GM10847 (cell line): ENCODE data around the gene TMCC1.

ENCODE experiments used
- POLR2A ChIP-seq: IDR thresholded peaks from 2 replicates; pipeline ENCODE4 v1.6.1; 2011; ENCODE audit not compliant: insufficient read length; ENCODE audit errors: extremely low read depth

TMCC1 gene

DNA sequence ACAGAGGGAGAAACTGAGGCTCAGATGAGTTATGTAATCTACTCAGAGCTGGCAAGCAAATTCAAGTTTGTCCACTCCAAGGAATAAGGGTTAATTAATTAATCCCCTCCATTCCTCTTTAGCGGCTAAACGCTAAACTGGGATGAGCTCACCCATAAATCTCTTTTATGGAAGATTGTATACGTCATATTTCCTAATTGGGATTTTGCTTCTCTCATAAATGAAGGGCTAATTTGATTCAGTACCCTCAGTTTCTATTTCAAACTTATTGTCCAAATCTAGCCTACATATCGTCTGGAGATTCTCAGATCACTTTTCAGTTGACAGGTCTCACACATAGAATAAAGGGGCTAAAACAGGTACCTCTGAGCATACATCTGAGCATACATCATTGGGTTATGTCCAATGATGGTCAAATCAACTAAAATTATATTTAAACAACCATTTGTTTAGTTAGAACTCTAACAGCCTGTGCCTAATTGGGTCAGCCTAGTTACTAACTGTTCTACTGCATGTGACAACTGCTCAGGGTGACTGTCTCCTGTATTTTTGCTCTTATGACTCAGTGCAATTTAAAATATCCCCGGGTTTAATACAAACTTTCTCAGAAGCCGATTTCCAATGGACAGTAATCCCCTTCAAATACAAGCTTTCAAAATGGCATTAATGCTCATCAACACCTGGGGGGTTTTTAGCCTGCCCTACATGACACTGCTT, 229.4 kb downstream of the TMCC1 start:
- no peak for TF ChIP-seq POLR2A

DNA sequence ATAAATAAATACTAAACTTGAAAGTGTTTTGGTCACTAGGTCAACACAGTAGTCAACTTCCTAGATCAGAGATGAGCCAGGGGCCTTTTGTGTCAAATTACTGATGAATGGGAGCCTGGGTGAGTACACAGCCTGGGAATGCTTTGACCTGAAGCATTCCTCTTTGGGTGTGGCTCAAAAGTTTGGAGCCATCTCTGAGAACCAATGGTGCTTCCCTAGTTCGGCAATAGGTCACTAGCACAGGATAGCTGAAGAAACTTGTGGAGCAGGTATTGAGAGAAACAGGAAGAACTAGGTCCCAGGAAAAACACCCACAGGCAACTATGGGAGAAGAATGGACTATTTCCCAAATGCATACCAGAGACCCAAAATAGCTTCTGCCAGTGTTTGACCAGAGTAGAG, 230.5 kb downstream of the TMCC1 start:
- TF ChIP-seq POLR2A = no peak

DNA sequence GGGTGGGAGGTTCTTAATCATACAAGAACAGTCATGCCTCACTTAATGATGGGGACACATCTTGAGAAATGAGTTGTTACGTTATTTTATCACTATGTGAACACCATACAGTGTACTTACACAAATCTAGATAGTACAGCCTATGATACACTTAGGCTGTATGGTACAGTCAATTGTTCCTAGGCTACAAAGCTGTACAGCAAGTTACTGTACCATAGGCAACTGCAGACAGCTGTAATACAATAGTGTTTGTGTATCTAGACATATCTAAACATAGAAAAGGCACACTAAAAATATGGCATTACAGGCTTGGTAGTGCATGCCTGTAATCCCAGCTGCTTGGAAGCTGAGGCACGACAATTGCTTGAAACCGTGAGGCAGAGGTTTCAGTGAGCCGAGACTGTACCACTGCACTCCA, 231.3 kb downstream of the TMCC1 start:
- TF ChIP-seq POLR2A = no peak

DNA sequence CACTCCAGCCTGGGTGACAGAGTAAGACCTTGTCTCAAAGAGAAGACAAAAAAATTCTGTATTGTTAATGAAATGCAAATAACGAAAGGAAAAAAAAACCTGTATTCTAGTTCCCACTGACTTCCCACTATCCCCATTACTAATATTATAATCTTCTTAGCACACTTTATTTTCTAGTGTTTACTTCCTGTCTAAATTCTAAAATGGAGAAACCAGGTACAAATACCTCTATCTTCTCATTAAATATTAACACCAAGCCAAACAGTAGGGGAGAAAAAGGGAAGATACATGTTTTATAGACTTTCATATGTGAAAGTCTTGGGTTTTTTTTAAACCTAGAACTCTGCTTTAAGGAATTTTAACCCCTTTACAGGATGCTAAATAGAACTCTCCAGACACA, 231.7 kb downstream of the TMCC1 start:
- TF ChIP-seq POLR2A = no peak

GRCh38 chr3:129658110-129658843, 235.2 kb downstream of the TMCC1 start:
- TF ChIP-seq POLR2A = no peak

GRCh38 chr3:129657261-129658046, 236.1 kb downstream of the TMCC1 start:
- TF ChIP-seq POLR2A = no peak

- TF ChIP-seq POLR2A = no peak
Observed at GRCh38 chr3:129656659-129657247, 236.8 kb downstream of the TMCC1 start.

- TF ChIP-seq POLR2A = no peak
Observed at GRCh38 chr3:129655291-129655700, 238.2 kb downstream of the TMCC1 start.

- TF ChIP-seq POLR2A = no peak
Observed at GRCh38 chr3:129654131-129654530, 239.4 kb downstream of the TMCC1 start.

DNA sequence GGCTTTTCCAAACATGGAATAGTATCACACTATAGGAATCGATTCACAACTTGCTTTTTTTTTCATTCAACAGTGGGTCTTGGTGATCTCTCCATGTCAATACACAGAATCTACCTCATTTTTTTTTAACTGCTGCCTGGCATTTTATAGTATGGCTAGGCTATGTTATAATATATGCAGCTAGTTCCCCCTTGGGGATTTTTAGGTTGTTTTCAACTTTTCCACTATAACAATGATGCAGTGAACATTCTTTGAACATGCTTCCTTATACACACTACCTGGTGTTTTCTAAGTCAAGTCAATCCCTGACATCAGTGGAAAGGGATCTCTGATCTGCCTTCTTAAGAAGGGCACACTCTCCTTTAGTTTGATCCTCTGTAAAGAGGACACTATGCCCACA, 240.5 kb downstream of the TMCC1 start:
- TF ChIP-seq POLR2A = no peak

GRCh38 chr3:129651435-129652202, 241.9 kb downstream of the TMCC1 start:
- TF ChIP-seq POLR2A = no peak

GRCh38 chr3:129650256-129650872, 243.1 kb downstream of the TMCC1 start:
- TF ChIP-seq POLR2A = no peak

GRCh38 chr3:129648391-129648790, 245.1 kb downstream of the TMCC1 start:
- TF ChIP-seq POLR2A = no peak

GRCh38 chr3:129645286-129645685, 248.2 kb downstream of the TMCC1 start:
- no peak for TF ChIP-seq POLR2A

DNA sequence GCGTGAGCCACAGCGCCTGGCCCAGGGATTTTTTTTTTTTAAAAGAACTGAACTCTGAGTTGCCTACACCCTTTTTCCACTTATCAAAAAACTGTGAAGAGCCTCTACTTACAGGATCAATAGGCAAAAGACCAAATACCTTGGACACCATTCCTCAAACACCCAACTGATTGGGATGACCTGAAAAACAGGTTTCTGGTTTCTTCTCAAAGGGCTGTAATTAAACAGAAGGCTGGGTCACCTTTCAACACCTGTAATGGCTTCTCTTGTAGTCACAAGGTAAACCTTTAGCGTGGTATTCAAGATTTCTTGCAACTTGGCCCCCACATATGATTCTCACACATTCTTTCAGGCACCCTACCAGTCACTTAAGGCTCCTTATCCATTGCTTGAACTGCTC, 248.7 kb downstream of the TMCC1 start:
- no peak for TF ChIP-seq POLR2A

DNA sequence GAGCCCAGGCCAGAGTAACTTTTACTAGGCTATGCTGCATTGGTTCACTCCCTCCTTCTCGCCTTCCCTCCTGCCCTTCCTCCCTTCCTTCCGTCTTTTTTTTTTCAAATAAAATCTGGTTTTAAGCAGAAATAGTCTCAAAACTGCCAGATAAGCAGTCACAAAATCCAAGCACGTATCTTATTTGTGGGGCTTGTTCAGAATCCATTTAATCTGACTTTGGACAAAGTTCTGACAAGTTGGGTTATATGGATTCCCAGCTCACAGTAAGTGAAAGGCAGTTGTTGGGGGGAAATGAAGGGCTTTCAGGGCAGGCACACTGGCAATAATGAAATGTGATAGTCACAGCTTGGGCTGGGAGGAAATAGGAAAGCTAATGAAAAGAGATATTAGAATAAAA, 255.0 kb downstream of the TMCC1 start:
- TF ChIP-seq POLR2A = no peak
